Esophagus muscularis mucosa (tissue), 3 donors: ENCODE measurements around the gene PLPP1.

Experiments
- POLR2A ChIP-seq: fragments of 450-650 bp; IDR thresholded peaks from one replicate; pipeline ENCODE4 v1.6.1; 2017; ENCODE audit warnings: antibody characterized with exemption, moderate library complexity, mild to moderate bottlenecking, low read depth
- POLR2AphosphoS5 ChIP-seq, 2 donors: sonication (generic); formaldehyde crosslinking; IDR thresholded peaks; one replicate each; pipeline ENCODE4 v1.6.1; 2017; ENCODE audit warnings: antibody characterized with exemption in 2 of 2
- TF ChIP-seq, protein P1 (sequence below), 3 experiments: fragments of 200-600 bp in 2 of 3; fragments of 450-650 bp in 1 of 3; sonication (generic) in 2 of 3; IDR thresholded peaks; one replicate each; pipeline ENCODE4 v1.5.1; 2017 to 2019; ENCODE audit warnings: antibody characterized with exemption in 3 of 3, mild to moderate bottlenecking in 2 of 3, moderate library complexity in 1 of 3

DNA sequence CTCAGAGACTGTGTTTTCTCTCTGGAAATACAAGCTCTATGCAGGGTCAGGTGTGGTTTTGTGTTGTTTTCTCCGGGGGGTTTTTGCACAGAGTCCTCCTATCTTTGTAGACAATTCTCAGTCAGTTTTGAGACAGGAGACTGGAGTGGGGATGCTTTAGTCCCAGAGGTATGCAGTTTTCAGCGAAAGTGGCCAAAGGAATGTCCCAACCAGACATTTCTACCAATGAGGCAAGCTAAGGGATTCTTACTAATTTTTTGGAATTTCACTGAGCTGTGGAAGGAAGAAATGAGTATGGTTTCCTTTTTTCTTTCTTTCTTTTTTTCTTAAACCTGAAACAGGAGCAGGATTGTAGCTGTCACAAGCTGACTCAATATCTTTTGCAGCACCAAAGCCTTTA lies 35.3 kb upstream of the PLPP1 start:
- TF ChIP-seq POLR2A: no peak
- TF ChIP-seq POLR2AphosphoS5 (IDR thresholded peaks at IDR 0.05): no peak
- TF ChIP-seq, protein P1, sequence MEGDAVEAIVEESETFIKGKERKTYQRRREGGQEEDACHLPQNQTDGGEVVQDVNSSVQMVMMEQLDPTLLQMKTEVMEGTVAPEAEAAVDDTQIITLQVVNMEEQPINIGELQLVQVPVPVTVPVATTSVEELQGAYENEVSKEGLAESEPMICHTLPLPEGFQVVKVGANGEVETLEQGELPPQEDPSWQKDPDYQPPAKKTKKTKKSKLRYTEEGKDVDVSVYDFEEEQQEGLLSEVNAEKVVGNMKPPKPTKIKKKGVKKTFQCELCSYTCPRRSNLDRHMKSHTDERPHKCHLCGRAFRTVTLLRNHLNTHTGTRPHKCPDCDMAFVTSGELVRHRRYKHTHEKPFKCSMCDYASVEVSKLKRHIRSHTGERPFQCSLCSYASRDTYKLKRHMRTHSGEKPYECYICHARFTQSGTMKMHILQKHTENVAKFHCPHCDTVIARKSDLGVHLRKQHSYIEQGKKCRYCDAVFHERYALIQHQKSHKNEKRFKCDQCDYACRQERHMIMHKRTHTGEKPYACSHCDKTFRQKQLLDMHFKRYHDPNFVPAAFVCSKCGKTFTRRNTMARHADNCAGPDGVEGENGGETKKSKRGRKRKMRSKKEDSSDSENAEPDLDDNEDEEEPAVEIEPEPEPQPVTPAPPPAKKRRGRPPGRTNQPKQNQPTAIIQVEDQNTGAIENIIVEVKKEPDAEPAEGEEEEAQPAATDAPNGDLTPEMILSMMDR (IDR thresholded peaks at IDR 0.05): no peak
